OCI-LY1 (cell line): Measurements from ENCODE around the gene IRS2.

Experiments
- EZH2 ChIP-seq: fragments of 200-600 bp; sonication (generic), shearing (Covaris generic); IDR thresholded peaks from 2 replicates; pipeline ENCODE4 v1.8.0; 2017; ENCODE audit warnings: borderline replicate concordance, mixed run types, mild to moderate bottlenecking, antibody characterized with exemption, low read length, moderate library complexity, mixed read lengths
- TF ChIP-seq, protein P1 (sequence below): fragments of 200-600 bp; sonication (generic), shearing (Covaris generic); IDR thresholded peaks from 2 replicates; pipeline ENCODE4 v1.5.1; 2017; ENCODE audit warnings: mild to moderate bottlenecking, antibody characterized with exemption, low read length, moderate library complexity, mixed read lengths

DNA sequence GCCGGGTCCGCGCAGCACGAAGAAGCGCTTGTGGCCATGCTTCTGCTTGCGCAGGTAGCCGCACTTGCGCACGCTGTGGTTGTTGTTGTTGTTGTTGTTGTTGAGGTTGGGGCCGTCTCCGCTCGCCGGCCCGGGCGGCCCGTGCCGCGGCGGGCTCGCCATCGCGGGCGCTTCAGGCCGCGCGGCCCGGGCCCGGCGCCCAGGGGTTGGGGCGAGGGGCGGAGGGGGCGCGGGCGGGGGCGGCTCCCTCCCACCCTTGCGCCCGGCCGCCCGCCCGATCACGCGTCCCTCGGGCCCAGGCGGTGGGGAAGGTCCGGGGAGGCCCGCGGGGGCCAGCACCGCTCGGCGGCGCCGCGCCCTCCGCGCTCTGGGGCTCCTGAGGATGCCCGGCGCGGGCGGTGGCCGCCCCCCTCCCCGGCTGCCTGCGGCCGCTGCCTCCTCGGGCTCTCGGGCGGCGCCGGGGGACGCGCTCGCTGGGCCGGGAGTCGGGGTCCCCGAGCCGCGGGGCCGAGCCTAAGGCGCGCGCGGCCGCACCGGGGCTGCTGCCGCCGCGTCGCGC lies 412 bp downstream of the IRS2 start:
- TF ChIP-seq, protein P1, sequence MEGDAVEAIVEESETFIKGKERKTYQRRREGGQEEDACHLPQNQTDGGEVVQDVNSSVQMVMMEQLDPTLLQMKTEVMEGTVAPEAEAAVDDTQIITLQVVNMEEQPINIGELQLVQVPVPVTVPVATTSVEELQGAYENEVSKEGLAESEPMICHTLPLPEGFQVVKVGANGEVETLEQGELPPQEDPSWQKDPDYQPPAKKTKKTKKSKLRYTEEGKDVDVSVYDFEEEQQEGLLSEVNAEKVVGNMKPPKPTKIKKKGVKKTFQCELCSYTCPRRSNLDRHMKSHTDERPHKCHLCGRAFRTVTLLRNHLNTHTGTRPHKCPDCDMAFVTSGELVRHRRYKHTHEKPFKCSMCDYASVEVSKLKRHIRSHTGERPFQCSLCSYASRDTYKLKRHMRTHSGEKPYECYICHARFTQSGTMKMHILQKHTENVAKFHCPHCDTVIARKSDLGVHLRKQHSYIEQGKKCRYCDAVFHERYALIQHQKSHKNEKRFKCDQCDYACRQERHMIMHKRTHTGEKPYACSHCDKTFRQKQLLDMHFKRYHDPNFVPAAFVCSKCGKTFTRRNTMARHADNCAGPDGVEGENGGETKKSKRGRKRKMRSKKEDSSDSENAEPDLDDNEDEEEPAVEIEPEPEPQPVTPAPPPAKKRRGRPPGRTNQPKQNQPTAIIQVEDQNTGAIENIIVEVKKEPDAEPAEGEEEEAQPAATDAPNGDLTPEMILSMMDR, result no peak
- no peak for TF ChIP-seq EZH2
